SJCRH30 (cell line): ENCODE data around the gene RPN2. TPM values are rescaled to one million over a fixed set of nuclear protein-coding genes. Genes with fewer than 3 reads are reported as not detected.
"Not testable (repeated sequence)": the region's sequence is repeated elsewhere in the genome, so short reads cannot be mapped to it uniquely, and the experiment has no call there.

Experiments used
- DNase-seq, 2 experiments: peaks; one replicate each; pipeline ENCODE4 v3.0.0-alpha.2; 2015 to 2020
- H3K27ac ChIP-seq: fragments of 250-450 bp; sonication (Bioruptor Pico); 2 replicates; pipeline ENCODE4 v1.5.1; 2020; ENCODE audit warnings: mild to moderate bottlenecking, moderate library complexity
- H3K27me3 ChIP-seq: fragments of 250-450 bp; sonication (Bioruptor Pico); 2 replicates; pipeline ENCODE4 v1.5.1; 2020; ENCODE audit warnings: mild to moderate bottlenecking, moderate library complexity
- H3K36me3 ChIP-seq: fragments of 250-450 bp; sonication (Bioruptor Pico); 2 replicates; pipeline ENCODE4 v1.5.1; 2020; ENCODE audit warnings: mild to moderate bottlenecking, moderate library complexity
- H3K4me1 ChIP-seq: fragments of 250-450 bp; sonication (Bioruptor Pico); 2 replicates; pipeline ENCODE4 v1.5.1; 2020; ENCODE audit warnings: mild to moderate bottlenecking, moderate library complexity
- H3K4me3 ChIP-seq: fragments of 250-450 bp; sonication (Bioruptor Pico); 2 replicates; pipeline ENCODE4 v1.5.1; 2020; ENCODE audit warnings: mild to moderate bottlenecking, moderate library complexity
- H3K9me3 ChIP-seq: fragments of 250-450 bp; sonication (Bioruptor Pico); replicated peaks from 2 replicates; pipeline ENCODE4 v1.5.1; 2020; ENCODE audit warnings: mild to moderate bottlenecking, moderate library complexity
- total RNA-seq: library from RNA; depleted of rRNA; stranded (reverse); fragments of >200 nt; shearing (Covaris generic); gene quantifications from 2 replicates; pipeline ENCODE4 v1.2.3, GENCODE V29; 2014; rRNA removed

Gene RPN2
- total RNA-seq: 369 and 373 TPM in 2 replicates

DNA sequence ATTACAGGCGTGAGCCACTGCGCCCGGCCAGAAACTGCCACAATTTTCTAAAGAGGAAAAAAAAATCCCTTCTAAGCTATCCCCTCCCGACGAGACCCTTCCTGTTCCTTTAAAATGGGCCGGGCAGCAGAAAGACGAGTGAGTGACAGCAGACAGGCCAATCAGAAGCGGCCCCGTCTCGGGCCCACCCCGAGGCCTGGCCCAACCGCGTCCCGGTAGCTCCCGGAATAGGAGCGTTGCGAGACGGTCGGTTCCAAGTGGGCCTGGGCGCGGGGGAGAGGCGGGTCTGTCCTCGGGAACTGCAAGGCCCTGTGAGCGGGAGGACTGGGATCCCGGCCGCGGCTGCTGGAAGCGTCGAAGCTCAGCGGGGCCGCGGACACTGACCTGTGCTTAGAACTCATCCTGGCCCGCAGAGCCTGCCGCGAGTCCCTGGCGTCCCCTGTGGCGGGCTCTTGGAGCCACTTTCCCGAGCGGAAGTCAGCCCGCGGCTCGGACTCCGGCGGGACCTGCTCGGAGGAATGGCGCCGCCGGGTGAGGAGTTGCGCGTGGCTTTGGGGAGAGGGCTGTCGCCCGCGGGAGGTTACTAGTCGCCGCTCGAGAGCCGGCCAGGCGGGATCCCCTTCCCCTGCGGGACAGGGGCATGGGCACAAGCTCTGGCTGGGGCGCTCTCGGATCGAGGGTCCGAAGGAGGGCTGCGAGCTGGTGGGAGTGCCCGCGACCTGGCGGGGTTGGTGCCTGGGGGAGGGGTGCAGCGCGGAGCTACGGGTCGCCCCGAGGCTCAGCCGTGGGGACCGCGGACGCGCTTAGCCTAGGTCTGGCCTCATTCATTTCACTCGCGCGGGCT, at the start of gene RPN2, which contains the start of gene MROH8:
Gene RPN2, plus strand, starts transcription at position 492 of the 844 bp plus-strand sequence. Its CDS starts 27 bp downstream, at position 519.
Gene MROH8, minus strand, starts transcription at position 710 of the 844 bp plus-strand sequence.
- peak; percentile 100 for DNase-seq
- peak within 1 kb of the TSS; percentile 99 for H3K27ac ChIP-seq
- peaks cover 8% of the 10 kb centered on the region for H3K36me3 ChIP-seq
- no peaks in the 10 kb centered on the region for H3K9me3 ChIP-seq
- H3K27me3 ChIP-seq: no peaks in the 10 kb centered on the region
- H3K4me1 ChIP-seq: 0 out of 2 replicates have a peak, but pooled peaks cover 4% of the 10 kb centered on the region
- H3K4me3 ChIP-seq: peak within 1 kb of the TSS; percentile 94

DNA sequence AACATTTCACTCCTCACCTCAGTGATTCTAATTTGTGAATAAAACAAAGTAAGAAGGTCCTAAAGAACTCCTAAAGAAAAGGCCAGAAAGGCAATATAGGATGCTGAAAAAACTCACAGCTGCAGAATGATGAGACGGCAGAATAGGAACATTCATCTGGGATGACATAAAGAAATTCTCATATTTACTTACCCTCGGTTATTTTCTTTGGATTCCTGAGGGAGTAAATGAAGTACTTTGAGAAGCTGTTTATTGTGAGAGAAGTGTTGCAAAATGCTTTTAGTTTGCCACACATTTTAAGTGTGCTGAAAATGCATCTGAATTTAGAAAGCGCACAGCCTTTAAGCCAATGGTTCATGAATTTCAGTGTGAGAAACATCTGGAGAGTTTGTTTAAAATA, 47.6 kb upstream of the RPN2 start:
- Histone ChIP-seq H3K4me1 (no peaks in the 10 kb centered on the region), H3K9me3 (no peaks in the 10 kb centered on the region), H3K4me3 (no peak overlapping the region), H3K27ac (no peak overlapping the region), H3K27me3 (no peaks in the 10 kb centered on the region), H3K36me3 (no peaks in the 10 kb centered on the region)
- DNase-seq: no peak

DNA sequence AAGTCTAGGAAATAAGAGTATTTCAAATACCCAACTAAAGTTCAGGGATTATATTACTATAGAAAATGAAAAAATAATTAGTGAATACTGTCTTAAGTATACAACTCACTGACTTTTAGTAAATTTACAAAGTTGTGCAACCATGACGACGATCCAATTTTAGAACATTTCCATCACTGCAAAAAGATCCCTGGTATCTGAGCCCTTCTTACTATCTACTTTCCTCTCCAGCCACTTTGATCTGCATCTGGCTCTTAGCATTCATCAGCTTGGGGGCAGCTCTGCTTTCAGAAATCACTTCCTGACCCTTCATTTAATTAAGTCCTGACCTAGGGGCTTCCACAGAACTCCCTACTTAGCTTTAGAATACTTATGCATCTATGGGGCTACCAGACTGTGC, 45.2 kb upstream of the RPN2 start:
- Histone ChIP-seq H3K4me3 (no peak overlapping the region), H3K36me3 (no peaks in the 10 kb centered on the region), H3K9me3 (no peaks in the 10 kb centered on the region), H3K4me1 (no peaks in the 10 kb centered on the region), H3K27me3 (no peaks in the 10 kb centered on the region), H3K27ac (no peak overlapping the region)
- DNase-seq: no peak

DNA sequence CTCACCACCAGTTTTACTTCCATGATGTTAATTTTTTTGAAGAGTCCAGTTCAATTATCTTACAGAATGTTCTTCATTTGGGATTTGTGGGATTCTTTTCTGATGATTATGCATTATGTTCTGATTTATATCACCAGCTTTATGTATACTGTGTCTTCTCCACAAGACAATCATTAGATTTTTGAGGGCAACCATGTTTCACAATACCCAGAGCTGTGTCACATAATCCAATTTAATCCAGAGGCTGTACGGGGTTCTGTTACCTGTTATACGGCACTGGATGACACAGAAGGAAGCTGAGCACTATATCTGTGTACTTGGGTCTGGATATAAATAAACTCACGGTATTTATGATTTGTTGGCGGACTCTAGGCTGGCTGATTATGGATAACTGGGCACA, 41.6 kb upstream of the RPN2 start:
- no peaks in the 10 kb centered on the region for H3K9me3 ChIP-seq

DNA sequence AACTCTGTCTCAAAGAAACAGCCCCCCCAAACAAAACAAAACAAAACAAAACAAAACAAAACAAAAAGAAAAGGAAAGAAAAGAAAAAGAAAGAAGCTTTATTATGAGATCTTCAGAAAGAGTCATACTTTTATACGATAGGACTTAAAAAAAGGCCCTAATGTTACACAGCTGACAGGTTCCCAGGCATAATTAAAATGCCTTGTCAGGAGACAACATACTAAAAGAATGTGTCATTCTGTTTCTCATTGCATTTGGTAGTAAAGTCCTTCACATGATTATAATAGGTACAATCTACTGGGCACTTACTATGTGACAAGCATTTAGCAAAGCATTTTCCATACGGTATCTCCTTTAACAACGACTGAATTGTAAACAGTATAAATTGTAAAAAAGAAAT, 36.4 kb upstream of the RPN2 start:
- H3K27ac ChIP-seq: no peak overlapping the region
- DNase-seq: no peak
- H3K27me3 ChIP-seq: no peaks in the 10 kb centered on the region
- H3K4me1 ChIP-seq: no peaks in the 10 kb centered on the region
- no peaks in the 10 kb centered on the region for H3K36me3 ChIP-seq
- H3K9me3 ChIP-seq: no peaks in the 10 kb centered on the region
- no peak overlapping the region for H3K4me3 ChIP-seq

More for the DNA sequence above, 41.6 kb upstream of the RPN2 start:
- no peak overlapping the region for H3K27ac ChIP-seq
- no peaks in the 10 kb centered on the region for H3K36me3 ChIP-seq
- H3K4me3 ChIP-seq: no peak overlapping the region
- H3K27me3 ChIP-seq: no peaks in the 10 kb centered on the region
- H3K4me1 ChIP-seq: no peaks in the 10 kb centered on the region
- no peak for DNase-seq

DNA sequence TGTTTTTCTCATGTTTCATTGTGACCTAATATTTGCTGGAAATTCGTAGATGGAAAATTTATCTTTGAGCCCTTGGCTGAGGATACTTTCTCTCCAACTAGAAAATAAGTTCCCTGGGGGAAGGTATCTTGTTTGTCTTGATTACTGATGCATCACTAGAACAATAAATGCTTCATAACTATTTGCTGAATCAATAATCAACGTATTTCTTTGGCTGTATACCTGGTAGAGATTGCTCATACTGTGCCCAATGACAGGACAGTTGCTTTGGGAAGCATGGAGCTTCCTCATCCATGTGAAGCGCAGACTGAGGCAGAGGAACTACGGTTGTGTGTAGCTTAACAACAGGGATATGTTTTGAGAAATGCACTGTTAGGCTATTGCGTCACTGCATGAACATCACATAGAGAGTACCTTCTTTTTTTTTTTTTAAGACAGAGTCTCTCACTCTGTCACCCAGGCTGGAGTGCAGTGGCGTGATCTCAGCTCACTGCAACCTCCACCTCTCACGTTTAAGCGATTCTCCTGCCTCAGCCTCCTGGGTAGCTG, 34.2 kb upstream of the RPN2 start:
- H3K27ac ChIP-seq: no peak overlapping the region
- no peaks in the 10 kb centered on the region for H3K36me3 ChIP-seq
- no peaks in the 10 kb centered on the region for H3K4me1 ChIP-seq
- H3K27me3 ChIP-seq: no peaks in the 10 kb centered on the region
- DNase-seq: no peak
- H3K4me3 ChIP-seq: no peak overlapping the region
- no peaks in the 10 kb centered on the region; the same call in 1 of the 2 replicates for H3K9me3 ChIP-seq

DNA sequence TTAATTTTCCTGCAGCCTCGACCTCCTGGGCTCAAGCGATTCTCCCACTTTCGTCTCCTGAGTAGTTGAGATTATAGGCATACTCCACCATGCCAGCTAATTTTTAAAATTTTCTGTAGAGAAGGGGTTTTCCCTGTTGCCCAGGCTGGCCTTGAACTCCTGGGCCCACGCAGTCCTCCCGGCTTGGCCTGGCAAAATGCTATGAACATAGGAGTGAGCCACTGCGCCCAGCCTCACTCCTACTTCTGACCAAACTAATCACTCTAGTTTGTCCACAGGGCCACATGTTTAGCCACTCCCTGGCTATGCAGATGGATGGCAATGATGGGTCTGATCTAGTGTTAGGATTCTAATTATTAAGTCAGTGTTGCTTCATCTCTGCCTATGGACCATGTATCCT, 31.9 kb upstream of the RPN2 start:
- Histone ChIP-seq H3K9me3 (no peaks in the 10 kb centered on the region; the same call in 1 of the 2 replicates), H3K4me3 (no peak overlapping the region), H3K27ac (no peak overlapping the region), H3K27me3 (no peaks in the 10 kb centered on the region), H3K36me3 (no peaks in the 10 kb centered on the region), H3K4me1 (no peaks in the 10 kb centered on the region)
- no peak for DNase-seq

DNA sequence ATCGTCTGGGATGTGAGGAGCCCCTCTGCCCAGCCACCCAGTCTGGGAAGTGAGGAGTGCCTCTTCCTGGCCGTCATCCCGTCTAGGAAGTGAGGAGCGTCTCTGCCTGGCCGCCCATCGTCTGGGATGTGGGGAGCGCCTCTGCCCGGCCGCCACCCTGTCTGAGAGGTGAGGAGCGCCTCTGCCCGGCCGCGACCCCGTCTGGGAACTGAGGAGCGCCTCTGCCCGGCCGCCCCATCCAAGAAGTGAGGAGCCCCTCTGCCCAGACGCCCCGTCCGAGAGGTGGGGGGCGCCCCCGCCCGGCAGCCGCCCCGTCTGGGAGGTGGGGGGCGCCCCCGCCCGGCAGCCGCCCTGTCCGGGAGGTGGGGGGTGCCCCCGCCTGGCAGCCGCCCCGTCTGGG, 28.3 kb upstream of the RPN2 start:
- not testable (repeated sequence) for H3K27ac ChIP-seq, H3K9me3 ChIP-seq, H3K4me3 ChIP-seq, DNase-seq, H3K4me1 ChIP-seq, H3K36me3 ChIP-seq, H3K27me3 ChIP-seq

DNA sequence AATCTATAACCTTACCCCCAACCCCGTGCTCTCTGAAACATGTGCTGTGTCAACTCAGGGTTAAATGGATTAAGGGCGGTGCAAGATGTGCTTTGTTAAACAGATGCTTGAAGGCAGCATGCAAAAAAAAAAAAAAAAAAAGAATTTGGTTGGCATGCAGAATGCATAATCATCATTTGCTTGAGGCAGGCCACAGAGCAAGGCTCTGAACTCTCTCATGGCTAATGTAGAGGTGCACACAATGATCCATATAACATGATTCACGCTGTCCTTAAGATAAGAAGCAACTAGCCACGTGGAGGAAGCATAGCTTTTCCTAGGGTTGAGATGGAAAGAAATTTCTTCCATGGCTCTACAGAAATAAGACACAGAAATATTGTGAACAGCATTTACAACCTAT, 27.6 kb upstream of the RPN2 start:
- H3K27me3 ChIP-seq: no peaks in the 10 kb centered on the region
- H3K4me3 ChIP-seq: no peak overlapping the region
- no peak for DNase-seq
- no peak overlapping the region for H3K27ac ChIP-seq
- no peaks in the 10 kb centered on the region; the same call in 1 of the 2 replicates for H3K9me3 ChIP-seq
- no peaks in the 10 kb centered on the region for H3K4me1 ChIP-seq
- no peaks in the 10 kb centered on the region for H3K36me3 ChIP-seq

DNA sequence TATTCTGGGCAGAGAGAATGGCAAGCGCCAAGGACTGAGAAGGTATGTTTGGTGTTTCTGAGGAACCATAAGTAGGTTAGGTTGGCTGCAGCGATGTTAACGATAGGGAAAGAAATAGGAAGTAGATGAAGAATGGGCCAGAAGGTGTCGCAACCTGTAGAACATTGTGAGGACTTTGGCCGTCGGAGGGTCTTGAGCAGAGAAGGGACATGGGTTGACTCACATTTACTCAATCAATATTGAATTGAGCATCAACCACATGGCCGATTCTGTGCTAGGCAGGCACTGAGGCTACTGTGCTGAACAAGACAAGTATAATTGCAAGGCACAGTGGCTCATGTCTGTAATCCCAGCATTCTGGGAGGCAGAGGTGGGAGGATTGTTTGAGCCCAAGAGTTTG, 26.8 kb upstream of the RPN2 start:
- no peak for DNase-seq
- H3K27me3 ChIP-seq: no peaks in the 10 kb centered on the region
- H3K36me3 ChIP-seq: no peaks in the 10 kb centered on the region
- H3K4me1 ChIP-seq: no peaks in the 10 kb centered on the region
- no peak overlapping the region for H3K4me3 ChIP-seq
- H3K27ac ChIP-seq: no peak overlapping the region
- H3K9me3 ChIP-seq: no peaks in the 10 kb centered on the region; the same call in 1 of the 2 replicates

DNA sequence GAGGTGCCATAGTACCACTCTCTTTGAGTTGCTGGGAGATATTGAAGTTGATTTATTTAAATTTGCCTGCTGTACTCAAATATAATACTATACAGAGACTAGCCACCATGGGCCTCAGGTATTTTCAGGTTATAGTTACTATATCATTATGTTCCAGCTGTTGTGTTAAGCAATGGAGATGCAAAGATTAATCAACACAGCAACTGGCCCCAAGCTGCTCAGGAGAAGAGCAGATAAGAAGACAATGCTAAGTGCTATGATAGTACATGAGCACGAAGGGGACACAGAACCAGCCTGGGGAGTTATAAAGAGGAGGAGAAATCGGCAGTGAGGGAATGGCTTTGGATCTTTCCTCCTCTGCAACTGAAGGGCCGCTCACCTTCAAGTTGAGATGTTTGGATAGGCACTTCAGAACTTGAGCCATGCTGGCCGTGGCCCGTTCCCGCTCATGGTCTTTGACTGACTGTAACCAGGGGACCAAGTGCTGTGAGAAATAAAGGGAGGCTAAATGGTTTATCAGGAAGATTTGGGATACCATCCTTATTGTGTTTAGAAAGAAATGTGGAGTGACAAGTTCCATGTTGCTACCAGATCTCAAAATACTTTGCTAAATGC, 24.3 kb upstream of the RPN2 start:
- DNase-seq: no peak
- Histone ChIP-seq H3K27me3 (no peaks in the 10 kb centered on the region), H3K9me3 (no peaks in the 10 kb centered on the region; the same call in 1 of the 2 replicates), H3K36me3 (no peaks in the 10 kb centered on the region), H3K27ac (no peak overlapping the region), H3K4me3 (no peak overlapping the region), H3K4me1 (no peaks in the 10 kb centered on the region)

DNA sequence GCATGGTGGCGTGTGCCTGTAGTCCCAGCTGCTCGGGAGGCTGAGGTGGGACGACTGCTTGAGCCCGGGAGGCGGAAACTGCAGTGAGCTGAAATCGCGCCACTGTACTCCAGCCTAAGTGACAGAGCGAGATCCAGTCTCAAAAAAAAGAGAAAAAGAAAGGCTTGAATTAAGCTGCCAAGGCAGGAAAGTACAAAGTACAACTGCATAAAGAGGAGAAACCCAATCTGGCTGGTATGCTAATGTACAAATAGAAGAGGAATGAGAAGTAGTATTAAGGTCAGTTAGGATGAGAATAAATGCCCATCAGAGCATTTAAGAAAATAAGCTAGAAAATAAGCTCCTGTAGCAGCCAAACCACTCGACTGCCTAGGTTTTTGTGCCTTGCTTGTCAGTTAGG, 23.1 kb upstream of the RPN2 start:
- DNase-seq: no peak
- H3K9me3 ChIP-seq: no peaks in the 10 kb centered on the region
- no peaks in the 10 kb centered on the region for H3K36me3 ChIP-seq
- H3K4me1 ChIP-seq: no peaks in the 10 kb centered on the region
- H3K27ac ChIP-seq: no peak overlapping the region
- H3K27me3 ChIP-seq: no peaks in the 10 kb centered on the region
- no peak overlapping the region for H3K4me3 ChIP-seq

DNA sequence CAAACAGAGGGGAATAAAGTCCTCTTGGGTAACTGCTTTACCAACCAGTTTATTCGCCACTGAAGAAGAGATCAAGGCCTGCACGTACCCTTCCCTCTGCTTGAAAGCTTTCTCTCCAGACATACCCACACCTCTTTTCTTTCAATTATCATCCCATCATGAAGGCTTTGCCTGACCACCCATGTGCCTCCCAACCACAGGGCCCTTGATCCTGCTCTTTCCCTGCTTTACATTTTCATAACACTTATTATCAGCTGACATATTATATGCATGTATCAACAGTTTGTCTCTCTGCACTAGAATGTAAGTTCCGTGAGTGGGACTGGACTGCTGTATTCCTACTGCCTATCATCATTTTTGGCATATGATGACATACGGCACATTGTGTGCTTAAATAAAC, 20.9 kb upstream of the RPN2 start:
- Histone ChIP-seq H3K4me3 (no peak overlapping the region), H3K9me3 (no peaks in the 10 kb centered on the region), H3K27me3 (no peaks in the 10 kb centered on the region), H3K36me3 (no peaks in the 10 kb centered on the region), H3K4me1 (no peaks in the 10 kb centered on the region), H3K27ac (no peak overlapping the region)
- no peak for DNase-seq

DNA sequence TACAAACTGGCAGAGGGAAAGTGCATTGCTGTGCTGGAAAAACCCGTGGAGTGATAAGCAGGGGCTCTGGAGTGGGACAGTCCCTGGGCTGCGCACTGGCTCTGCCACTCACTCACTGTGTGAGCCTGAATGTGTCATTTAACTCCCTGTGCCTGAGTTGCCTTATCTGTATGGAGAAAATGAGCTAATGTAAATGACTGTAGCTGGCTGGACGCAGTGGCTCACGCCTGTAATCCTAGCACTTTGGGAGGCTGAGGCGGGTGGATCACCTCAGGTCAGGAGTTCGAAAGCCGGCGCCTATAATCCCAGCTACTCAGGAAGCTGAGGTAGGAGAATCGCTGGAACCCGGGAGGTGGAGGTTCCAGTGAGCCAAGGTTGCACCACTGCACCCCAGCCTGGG, 18.4 kb upstream of the RPN2 start:
- Histone ChIP-seq H3K9me3 (no peaks in the 10 kb centered on the region), H3K4me3 (no peak overlapping the region), H3K4me1 (no peaks in the 10 kb centered on the region), H3K36me3 (no peaks in the 10 kb centered on the region), H3K27ac (no peak overlapping the region), H3K27me3 (no peaks in the 10 kb centered on the region)
- no peak for DNase-seq

DNA sequence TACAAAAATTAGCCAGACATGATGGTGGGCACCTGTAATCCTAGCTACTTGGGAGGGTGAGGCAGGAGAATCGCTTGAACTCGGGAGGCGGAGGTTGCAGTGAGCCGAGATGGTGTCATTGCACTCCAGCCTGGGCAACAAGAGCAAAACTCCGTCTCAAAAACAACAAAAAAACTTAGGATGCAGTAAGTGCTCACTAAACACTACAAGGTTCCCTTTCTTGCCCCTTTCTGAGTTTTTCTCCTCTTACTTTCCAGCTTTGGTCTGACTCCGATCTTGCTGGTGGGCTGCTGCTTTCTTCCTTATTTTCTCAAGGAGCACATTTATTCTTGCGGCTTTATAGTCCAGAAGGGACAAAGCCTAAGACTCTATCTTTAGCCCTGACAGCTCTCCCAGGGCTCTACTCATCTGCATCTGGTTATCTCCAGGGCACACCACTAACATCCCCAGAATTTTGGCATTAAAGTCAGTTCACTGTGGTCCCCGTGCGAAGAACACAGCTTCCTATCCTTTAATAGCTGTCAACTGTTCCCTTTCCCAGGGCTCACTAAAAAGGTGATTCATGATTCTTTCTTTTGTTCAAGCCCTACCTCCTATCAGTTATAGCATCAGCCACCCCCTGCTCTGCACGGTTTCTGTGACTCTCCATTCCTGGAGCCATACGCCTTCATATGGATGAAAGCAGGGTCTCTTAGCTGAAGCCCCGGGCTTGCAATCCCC, 17.1 kb upstream of the RPN2 start:
- DNase-seq: no peak

More for the DNA sequence above, 17.1 kb upstream of the RPN2 start:
- H3K27me3 ChIP-seq: no peaks in the 10 kb centered on the region
- H3K4me3 ChIP-seq: no peak overlapping the region
- H3K36me3 ChIP-seq: no peaks in the 10 kb centered on the region
- no peaks in the 10 kb centered on the region for H3K4me1 ChIP-seq
- H3K27ac ChIP-seq: no peak overlapping the region
- H3K9me3 ChIP-seq: no peaks in the 10 kb centered on the region
